GM21447 (cell line): ENCODE data around the gene NR6A1.

Experiments used
- ATAC-seq: cut with Tn5 transposase; IDR thresholded peaks from one replicate; pipeline ENCODE4 v1.9.1; 2021; ENCODE audit not compliant: unreplicated experiment

The NR6A1 gene

GRCh38 chr9:124730772-124731171, 40.3 kb downstream of the NR6A1 start:
- no peak for ATAC-seq

DNA sequence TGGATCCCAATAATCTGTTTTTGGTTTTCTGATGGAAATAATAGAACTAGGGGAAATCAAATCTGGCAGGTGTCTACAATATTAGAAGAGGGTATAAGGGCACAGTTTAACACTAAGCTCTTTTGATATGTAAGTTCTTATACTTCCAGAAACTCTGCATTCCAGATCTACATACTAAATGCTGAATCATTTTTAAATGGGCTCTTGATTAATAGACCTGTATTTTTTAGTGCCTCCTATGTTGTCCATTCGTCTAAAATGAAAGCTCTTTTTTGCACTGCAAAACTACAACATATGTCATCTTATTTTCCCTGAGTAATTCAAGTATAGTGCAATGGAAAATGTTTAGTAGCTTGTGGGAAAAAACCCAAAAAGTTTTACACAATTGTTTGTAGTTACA, 44.2 kb downstream of the NR6A1 start:
- ATAC-seq: no peak

DNA sequence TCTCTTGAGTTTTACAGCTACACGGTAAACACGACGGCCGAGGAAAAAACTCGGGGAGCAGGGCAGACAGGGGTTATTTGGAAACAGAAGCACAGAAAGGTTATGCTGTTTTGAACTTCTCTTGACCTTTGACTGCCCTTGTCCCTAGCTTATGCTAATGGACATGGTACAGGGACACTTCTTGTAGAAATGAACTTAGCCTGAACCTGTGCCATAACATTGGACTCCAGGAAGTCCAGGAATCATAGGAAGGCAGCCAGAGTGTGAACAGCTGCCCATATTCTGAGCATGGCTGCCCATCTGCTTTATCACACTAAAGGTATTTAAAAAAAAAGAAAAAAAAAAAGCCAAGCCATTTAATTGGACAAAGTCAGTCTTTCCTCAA, 46.1 kb downstream of the NR6A1 start:
- no peak for ATAC-seq

GRCh38 chr9:124724415-124725067, 46.6 kb downstream of the NR6A1 start:
- ATAC-seq: no peak

DNA sequence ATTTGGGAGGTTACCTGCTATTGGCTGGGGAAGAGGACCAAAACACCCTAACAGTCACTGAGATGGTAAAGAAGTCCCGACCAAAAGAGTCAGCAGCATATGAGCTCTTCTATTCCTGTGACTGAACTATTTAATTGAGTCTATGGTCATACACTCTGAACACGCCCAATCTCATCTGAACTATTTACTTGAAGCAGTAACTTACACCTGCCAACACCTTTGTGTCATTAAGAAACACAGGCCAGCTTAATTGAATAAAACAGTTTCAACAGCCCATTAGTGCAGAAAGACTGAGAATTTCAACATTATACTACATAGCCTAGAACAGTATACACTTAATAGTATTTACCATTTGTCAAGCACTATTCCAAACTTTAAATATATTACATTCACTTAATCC, 47.8 kb downstream of the NR6A1 start:
- ATAC-seq: no peak

GRCh38 chr9:124721109-124721906, 49.8 kb downstream of the NR6A1 start:
- ATAC-seq: no peak

GRCh38 chr9:124720429-124721108, 50.5 kb downstream of the NR6A1 start:
- no peak for ATAC-seq

GRCh38 chr9:124718928-124719327, 52.2 kb downstream of the NR6A1 start:
- no peak for ATAC-seq

DNA sequence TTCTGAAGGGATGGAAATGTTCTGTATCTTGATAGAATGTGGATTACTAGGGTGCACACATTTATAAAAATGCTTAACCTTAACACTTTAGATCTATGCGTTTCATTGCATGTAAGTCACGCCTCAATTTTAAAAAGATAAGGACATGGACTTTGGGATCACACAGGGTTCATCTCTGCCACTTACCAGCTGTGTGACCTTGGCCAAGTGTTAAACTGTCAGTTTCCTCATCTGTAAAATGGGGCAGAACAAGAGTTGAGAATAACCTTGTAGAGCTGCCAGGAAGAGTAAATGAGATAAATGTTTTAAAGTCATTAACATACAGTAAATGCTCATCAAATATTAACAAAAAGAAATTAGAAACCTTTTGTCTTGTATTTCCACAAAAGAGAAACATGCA, 53.5 kb downstream of the NR6A1 start:
- ATAC-seq: no peak

GRCh38 chr9:124716808-124717207, 54.3 kb downstream of the NR6A1 start:
- no peak for ATAC-seq

DNA sequence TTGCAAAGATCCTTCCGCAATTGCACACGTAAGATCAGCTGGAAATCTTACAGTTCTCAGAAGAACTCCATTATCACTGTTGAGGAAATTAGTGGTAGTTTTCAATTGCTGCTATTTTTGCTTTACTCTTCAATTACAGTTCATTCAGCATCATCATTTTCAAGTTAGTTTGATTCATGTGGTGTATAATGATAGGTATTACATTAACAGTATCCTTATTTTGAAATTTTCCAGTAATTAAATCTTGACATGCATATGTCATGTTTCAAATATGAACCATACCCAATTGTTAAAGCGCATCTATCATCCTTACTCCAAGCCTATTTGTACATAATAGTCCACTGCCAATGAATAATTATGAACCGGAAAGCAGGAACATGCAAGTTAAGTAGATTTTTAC, 60.3 kb downstream of the NR6A1 start:
- ATAC-seq: no peak

- no peak for ATAC-seq
These were observed 61.8 kb downstream of the NR6A1 start for GRCh38 chr9:124709292-124709690.

GRCh38 chr9:124708633-124709291, 62.3 kb downstream of the NR6A1 start:
- ATAC-seq: no peak

DNA sequence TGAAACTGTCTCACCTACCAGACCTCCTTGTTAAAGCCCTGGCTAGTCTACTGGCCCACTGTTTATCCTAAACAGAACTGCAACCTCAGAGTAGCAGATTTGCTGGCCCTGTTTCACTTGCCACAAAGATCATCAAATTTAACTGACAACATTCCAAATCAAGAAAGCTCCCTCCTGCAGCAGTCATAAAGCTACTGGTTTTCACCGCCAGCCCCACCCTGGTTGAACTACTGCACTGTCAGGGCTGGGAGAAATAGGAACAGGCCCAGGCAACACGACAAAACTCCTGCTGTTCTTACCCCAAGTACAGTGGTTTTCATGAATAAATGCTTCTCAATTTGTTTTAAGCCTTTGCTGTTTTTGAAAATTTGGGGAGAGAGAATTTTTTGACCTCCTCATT, 63.0 kb downstream of the NR6A1 start:
- no peak for ATAC-seq

DNA sequence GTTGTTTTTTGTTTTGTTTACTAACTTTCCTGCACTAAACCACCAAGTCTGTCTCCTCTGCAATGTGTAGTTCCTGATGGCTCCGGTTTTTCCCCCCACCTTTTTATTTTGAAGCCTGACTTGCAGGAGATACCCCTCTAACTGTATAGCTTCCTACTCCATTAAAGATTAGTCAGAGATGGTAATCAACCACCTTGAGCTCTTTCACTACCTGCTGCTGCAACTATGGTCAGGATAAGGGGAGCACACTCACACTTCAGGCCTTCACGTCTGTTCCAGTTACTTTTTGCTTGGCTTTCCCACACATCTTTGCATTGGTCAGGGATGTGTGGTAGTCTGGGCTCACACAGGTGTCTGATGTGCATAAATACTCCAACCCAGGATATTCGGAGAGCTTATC, 63.4 kb downstream of the NR6A1 start:
- no peak for ATAC-seq

DNA sequence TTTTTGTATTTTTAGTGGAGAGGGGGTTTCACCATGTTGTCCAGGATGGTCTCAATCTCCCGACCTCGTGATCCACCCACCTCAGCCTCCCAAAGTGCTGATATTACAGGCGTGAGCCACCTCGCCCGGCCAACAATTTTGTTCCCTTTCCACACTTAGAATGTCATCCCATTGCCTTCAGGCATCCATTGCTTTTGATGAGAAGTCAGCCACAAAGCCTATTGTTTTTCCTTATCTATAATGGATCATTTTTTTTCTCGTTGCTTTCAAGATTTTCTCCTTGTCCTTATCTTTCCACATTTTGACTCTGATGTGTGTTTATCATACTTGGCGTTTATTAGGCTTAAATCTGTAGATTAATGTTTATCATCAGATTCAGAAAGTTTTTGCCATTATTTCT, 64.4 kb downstream of the NR6A1 start:
- ATAC-seq: no peak

DNA sequence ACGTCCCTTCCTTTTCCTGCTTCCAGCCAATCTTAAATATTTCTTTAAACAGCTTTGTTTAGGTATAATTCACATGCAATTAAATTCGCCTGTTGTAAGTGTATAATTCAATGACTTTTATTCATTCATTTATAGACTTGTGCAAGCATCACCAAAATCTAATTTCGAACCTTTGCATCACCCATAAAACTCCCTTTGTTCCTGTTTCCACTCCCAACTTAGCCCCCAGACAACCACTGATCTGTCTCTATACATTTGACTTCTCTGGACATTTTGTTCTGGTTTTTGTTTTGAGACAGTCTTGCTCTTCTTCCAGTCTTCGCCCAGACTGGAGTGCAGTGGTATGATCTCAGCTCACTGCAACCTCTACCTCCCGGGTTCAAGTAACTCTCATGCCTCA, 71.5 kb downstream of the NR6A1 start:
- no peak for ATAC-seq

DNA sequence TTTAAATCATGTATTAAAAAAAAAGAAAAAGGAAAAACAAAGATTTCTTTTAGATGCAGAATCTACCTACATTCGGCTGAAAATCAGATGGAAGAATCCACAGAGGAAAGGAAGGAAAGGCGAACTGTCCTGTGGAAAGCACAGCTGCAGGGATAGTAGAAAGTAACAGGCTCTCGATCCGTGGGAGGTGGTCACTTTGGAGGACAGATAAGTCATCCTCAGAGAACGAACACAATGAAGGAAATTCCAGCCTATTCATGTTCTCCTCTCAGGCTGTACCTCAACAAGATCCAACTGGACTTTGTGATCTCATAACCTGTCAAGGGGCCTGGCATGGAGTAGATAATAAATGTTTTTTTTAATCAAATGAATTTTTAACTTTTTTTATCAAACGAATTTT, 72.8 kb downstream of the NR6A1 start:
- ATAC-seq: no peak

DNA sequence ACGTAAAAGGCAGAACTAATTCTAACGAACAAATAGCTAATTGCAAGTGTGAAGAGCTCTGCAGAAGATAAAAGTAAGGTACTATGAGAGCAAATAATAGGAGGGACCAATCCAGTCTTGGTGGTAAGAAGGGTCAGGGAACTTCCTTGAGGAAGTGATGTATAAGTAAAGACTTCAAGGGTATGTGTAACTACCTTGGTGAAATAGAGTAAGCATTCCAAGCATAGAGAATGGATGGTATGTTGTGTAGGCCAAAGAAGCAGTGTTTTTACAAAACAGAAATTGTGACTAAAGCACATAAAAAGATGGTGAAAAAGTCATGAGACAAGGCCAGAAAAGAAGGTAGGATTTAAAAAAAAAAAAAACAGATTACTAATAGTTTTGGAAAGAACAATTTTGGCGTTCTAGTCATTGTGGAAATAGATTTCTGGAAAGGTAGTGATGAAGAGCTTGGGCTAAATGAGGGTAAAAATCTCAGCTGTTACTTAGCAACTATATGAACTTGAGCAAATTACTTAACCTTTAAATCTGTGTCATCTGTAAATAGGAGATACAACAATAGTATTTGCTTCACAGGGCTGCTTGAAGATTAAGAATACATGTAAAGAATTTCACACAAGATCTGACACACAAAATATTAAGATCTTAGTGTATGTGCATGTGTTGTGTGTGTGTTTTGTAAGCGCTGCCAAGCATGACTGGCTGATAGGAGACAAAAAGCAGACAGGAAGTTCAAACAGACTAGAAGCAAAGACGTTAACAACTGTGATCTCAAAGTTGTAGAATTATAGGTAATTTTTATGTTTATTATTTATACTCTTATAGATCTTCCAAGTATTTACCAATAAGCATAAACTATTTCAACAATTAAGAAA, 73.5 kb downstream of the NR6A1 start:
- no peak for ATAC-seq

GRCh38 chr9:124696101-124696500, 75.0 kb downstream of the NR6A1 start:
- ATAC-seq: no peak
